ENCODE measurements around the gene COL9A3. TPM values are rescaled to one million over a fixed set of nuclear protein-coding genes. Genes with fewer than 3 reads are reported as not detected.

Gene COL9A3
- total and polyA plus RNA-seq, 2 of the 8 experiments (the other 6 are each of a cell fraction or from before 2014, with no cell fraction given): 21.7 to 80.1 TPM

GRCh38 chr20:62839261-62839660 is 22.4 kb downstream of the COL9A3 start (continued):
- no peak for TF ChIP-seq JUN (IDR thresholded peaks at IDR 0.05; ENCODE audit: low read depth, low read length)
- TF ChIP-seq MAX (IDR thresholded peaks at IDR 0.05): no peak
- TF ChIP-seq HDAC6 (IDR thresholded peaks at IDR 0.05; ENCODE audit: low read depth, low read length): no peak
- TF ChIP-seq GABPA (IDR thresholded peaks at IDR 0.05; ENCODE audit: borderline replicate concordance, insufficient read depth, low read length): no peak
- TF ChIP-seq SAP30 (IDR thresholded peaks at IDR 0.05; ENCODE audit: insufficient read depth, insufficient replicate concordance, low read length): no peak

All from H1 (cell line).